ENCODE results near the gene PPARD.
"Not testable (repeated sequence)": the region's sequence is repeated elsewhere in the genome, so short reads cannot be mapped to it uniquely, and the experiment has no call there.

The PPARD gene

GRCh38 chr6:35321091-35321490, 21.3 kb upstream of the PPARD start:
- no peak overlapping the region for H3K4me3 ChIP-seq
- no peaks in the 10 kb centered on the region for H3K27me3 ChIP-seq (ENCODE audit: low read depth)
- no peaks in the 10 kb centered on the region for H3K9me3 ChIP-seq
- H3K36me3 ChIP-seq (replicated peaks): no peaks in the 10 kb centered on the region
- in situ Hi-C loops (cut with MboI; ENCODE audit: low sequenced_read_pairs): no loop called here
- no peak for DNase-seq (ENCODE audit: low spot score in 2 of 2)
- H3K4me1 ChIP-seq: no peaks in the 10 kb centered on the region

- H3K4me1 ChIP-seq: no peaks in the 10 kb centered on the region
- H3K36me3 ChIP-seq (replicated peaks): no peaks in the 10 kb centered on the region
- in situ Hi-C loops (cut with MboI; ENCODE audit: low sequenced_read_pairs): no loop called here
- H3K4me3 ChIP-seq: no peak overlapping the region
- no peaks in the 10 kb centered on the region for H3K9me3 ChIP-seq
- DNase-seq (ENCODE audit: low spot score in 2 of 2): peak; percentile 53 to 70
- H3K27me3 ChIP-seq (ENCODE audit: low read depth): no peaks in the 10 kb centered on the region
These were observed 14.9 kb upstream of the PPARD start for GRCh38 chr6:35327349-35328027.

GRCh38 chr6:35328108-35328723, 14.1 kb upstream of the PPARD start:
- in situ Hi-C loops (cut with MboI; ENCODE audit: low sequenced_read_pairs): no loop called here
- Histone ChIP-seq H3K36me3 (replicated peaks) (no peaks in the 10 kb centered on the region), H3K4me3 (no peak overlapping the region), H3K9me3 (no peaks in the 10 kb centered on the region), H3K27me3 (ENCODE audit: low read depth) (no peaks in the 10 kb centered on the region), H3K4me1 (no peaks in the 10 kb centered on the region)
- no peak for DNase-seq (ENCODE audit: low spot score in 2 of 2)

GRCh38 chr6:35328965-35329364, 13.4 kb upstream of the PPARD start:
- H3K4me1 ChIP-seq; H3K9me3 ChIP-seq; DNase-seq (ENCODE audit: low spot score in 2 of 2); in situ Hi-C loops (cut with MboI; ENCODE audit: low sequenced_read_pairs); H3K27me3 ChIP-seq (ENCODE audit: low read depth); H3K36me3 ChIP-seq (replicated peaks); H3K4me3 ChIP-seq: not testable (repeated sequence)

GRCh38 chr6:35330541-35331119, 11.7 kb upstream of the PPARD start:
- no peak overlapping the region for H3K4me3 ChIP-seq
- H3K27me3 ChIP-seq (ENCODE audit: low read depth): peaks cover 8% of the 10 kb centered on the region
- in situ Hi-C loops (cut with MboI; ENCODE audit: low sequenced_read_pairs): no loop called here
- no peaks in the 10 kb centered on the region for H3K9me3 ChIP-seq
- no peak for DNase-seq (ENCODE audit: low spot score in 2 of 2)
- no peaks in the 10 kb centered on the region for H3K4me1 ChIP-seq
- no peaks in the 10 kb centered on the region for H3K36me3 ChIP-seq (replicated peaks)

GRCh38 chr6:35332074-35332887, 10.1 kb upstream of the PPARD start:
- H3K36me3 ChIP-seq (replicated peaks); in situ Hi-C loops (cut with MboI; ENCODE audit: low sequenced_read_pairs); H3K9me3 ChIP-seq; H3K4me1 ChIP-seq; H3K4me3 ChIP-seq: not testable (repeated sequence)
- peaks cover 15% of the 10 kb centered on the region for H3K27me3 ChIP-seq (ENCODE audit: low read depth)
- DNase-seq (ENCODE audit: low spot score in 2 of 2): peak in 1 of 2 experiments; percentile 69

GRCh38 chr6:35341557-35341956, 801 bp upstream of the PPARD start:
- DNase-seq (ENCODE audit: low spot score in 2 of 2): peak in 1 of 2 experiments; percentile 25
- Histone ChIP-seq H3K36me3 (replicated peaks) (peaks cover under 1% of the 10 kb centered on the region; the same call in 1 of the 2 replicates), H3K4me3 (no peak overlapping the region), H3K9me3 (0 out of 2 replicates have a peak, but pooled peaks cover 2% of the 10 kb centered on the region), H3K4me1 (peaks cover 5% of the 10 kb centered on the region), H3K27me3 (ENCODE audit: low read depth) (peaks cover 8% of the 10 kb centered on the region; the same call in 1 of the 2 replicates)
- in situ Hi-C loops (cut with MboI; ENCODE audit: low sequenced_read_pairs): loop anchor here (5.0 kb wide), 1 partner anchor 111 kb away; the partner anchor contains the start of gene FANCE

- Histone ChIP-seq H3K4me1 (peaks cover 5% of the 10 kb centered on the region), H3K9me3 (0 out of 2 replicates have a peak, but pooled peaks cover 2% of the 10 kb centered on the region), H3K27me3 (ENCODE audit: low read depth) (no peaks in the 10 kb centered on the region), H3K36me3 (replicated peaks) (peaks cover 4% of the 10 kb centered on the region; the same call in 1 of the 2 replicates), H3K4me3 (peak overlapping the region; percentile 61)
- in situ Hi-C loops (cut with MboI; ENCODE audit: low sequenced_read_pairs): loop anchor here (5.0 kb wide), 1 partner anchor 109 kb away; the partner anchor contains the start of gene FANCE
- DNase-seq (ENCODE audit: low spot score in 2 of 2): peak; percentile 7 to 32
These were observed 905 bp downstream of the PPARD start for GRCh38 chr6:35343092-35343834.

- H3K9me3 ChIP-seq: 0 out of 2 replicates have a peak, but pooled peaks cover 2% of the 10 kb centered on the region
These were observed 1.6 kb downstream of the PPARD start for GRCh38 chr6:35343835-35344550.

GRCh38 chr6:35351422-35351821, 9.1 kb downstream of the PPARD start:
- no peak overlapping the region for H3K4me3 ChIP-seq
- DNase-seq (ENCODE audit: low spot score in 2 of 2): no peak
- in situ Hi-C loops (cut with MboI; ENCODE audit: low sequenced_read_pairs): no loop called here
- no peaks in the 10 kb centered on the region for H3K9me3 ChIP-seq
- peaks cover 8% of the 10 kb centered on the region for H3K36me3 ChIP-seq (replicated peaks)
- H3K27me3 ChIP-seq (ENCODE audit: low read depth): no peaks in the 10 kb centered on the region
- no peaks in the 10 kb centered on the region for H3K4me1 ChIP-seq

More at GRCh38 chr6:35343835-35344550, 1.6 kb downstream of the PPARD start:
- H3K27me3 ChIP-seq (ENCODE audit: low read depth): no peaks in the 10 kb centered on the region
- peaks cover 4% of the 10 kb centered on the region for H3K36me3 ChIP-seq (replicated peaks)
- H3K4me3 ChIP-seq: peak overlapping the region; percentile 61
- no peak for DNase-seq (ENCODE audit: low spot score in 2 of 2)
- H3K4me1 ChIP-seq: peaks cover 5% of the 10 kb centered on the region
- in situ Hi-C loops (cut with MboI; ENCODE audit: low sequenced_read_pairs): loop anchor here (5.0 kb wide), 1 partner anchor 108 kb away; the partner anchor contains the start of gene FANCE

GRCh38 chr6:35352735-35353134, 10.4 kb downstream of the PPARD start:
- in situ Hi-C loops (cut with MboI; ENCODE audit: low sequenced_read_pairs): no loop called here
- DNase-seq (ENCODE audit: low spot score in 2 of 2): no peak
- peaks cover 4% of the 10 kb centered on the region for H3K36me3 ChIP-seq (replicated peaks)

GRCh38 chr6:35354361-35355135, 12.2 kb downstream of the PPARD start:
- no peak overlapping the region for H3K4me3 ChIP-seq
- H3K36me3 ChIP-seq (replicated peaks): no peaks in the 10 kb centered on the region; the same call in none of the 2 replicates
- DNase-seq (ENCODE audit: low spot score in 2 of 2): no peak
- H3K4me1 ChIP-seq: no peaks in the 10 kb centered on the region
- no peaks in the 10 kb centered on the region for H3K9me3 ChIP-seq
- no peaks in the 10 kb centered on the region for H3K27me3 ChIP-seq (ENCODE audit: low read depth)
- in situ Hi-C loops (cut with MboI; ENCODE audit: low sequenced_read_pairs): no loop called here

More at GRCh38 chr6:35352735-35353134, 10.4 kb downstream of the PPARD start:
- no peak overlapping the region for H3K4me3 ChIP-seq
- H3K4me1 ChIP-seq: no peaks in the 10 kb centered on the region
- no peaks in the 10 kb centered on the region for H3K27me3 ChIP-seq (ENCODE audit: low read depth)
- H3K9me3 ChIP-seq: no peaks in the 10 kb centered on the region

Measured in HAP-1 (cell line).